IMR-90 (cell line): ENCODE measurements around the gene ANKRD27.

ENCODE experiments used
- MXI1 ChIP-seq: IDR thresholded peaks from 2 replicates; pipeline ENCODE4 v1.6.1; 2012; ENCODE audit warnings: low read depth, mild to moderate bottlenecking, low read length, moderate library complexity, borderline replicate concordance
- POLR2A ChIP-seq: IDR thresholded peaks from 2 replicates; pipeline ENCODE4 v1.6.1; 2012; ENCODE audit warnings: mild to moderate bottlenecking, low read depth, low read length
- RAD21 ChIP-seq: IDR thresholded peaks from 2 replicates; pipeline ENCODE4 v1.6.1; 2012; ENCODE audit warnings: low read length, improper control_type of control experiment
- TF ChIP-seq, protein P1 (sequence below): conservative IDR thresholded peaks from 2 replicates; pipeline ENCODE4 v1.5.1; 2012; ENCODE audit warnings: mild to moderate bottlenecking, low read depth, low read length, improper control_type of control experiment

DNA sequence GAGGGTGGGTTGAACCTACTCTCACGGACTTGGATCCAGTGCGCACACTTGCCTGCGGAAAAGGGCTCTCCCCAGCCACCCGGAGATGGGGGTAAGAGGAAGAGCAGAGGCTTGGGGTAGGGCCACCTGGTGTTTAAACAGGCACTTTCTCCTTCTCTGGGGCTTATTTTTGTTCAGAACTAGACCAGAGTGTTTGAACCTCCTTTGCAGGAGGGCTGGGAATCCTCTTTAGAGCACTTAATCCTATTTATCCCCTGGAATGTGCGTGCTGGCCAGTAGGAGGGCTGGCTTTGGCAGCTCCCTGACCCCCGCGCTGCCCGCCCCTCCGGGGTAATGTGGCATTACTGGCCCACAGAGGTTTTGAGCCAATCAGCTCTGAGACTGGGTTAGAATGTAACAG, 2.7 kb upstream of the ANKRD27 start:
- TF ChIP-seq, protein P1, sequence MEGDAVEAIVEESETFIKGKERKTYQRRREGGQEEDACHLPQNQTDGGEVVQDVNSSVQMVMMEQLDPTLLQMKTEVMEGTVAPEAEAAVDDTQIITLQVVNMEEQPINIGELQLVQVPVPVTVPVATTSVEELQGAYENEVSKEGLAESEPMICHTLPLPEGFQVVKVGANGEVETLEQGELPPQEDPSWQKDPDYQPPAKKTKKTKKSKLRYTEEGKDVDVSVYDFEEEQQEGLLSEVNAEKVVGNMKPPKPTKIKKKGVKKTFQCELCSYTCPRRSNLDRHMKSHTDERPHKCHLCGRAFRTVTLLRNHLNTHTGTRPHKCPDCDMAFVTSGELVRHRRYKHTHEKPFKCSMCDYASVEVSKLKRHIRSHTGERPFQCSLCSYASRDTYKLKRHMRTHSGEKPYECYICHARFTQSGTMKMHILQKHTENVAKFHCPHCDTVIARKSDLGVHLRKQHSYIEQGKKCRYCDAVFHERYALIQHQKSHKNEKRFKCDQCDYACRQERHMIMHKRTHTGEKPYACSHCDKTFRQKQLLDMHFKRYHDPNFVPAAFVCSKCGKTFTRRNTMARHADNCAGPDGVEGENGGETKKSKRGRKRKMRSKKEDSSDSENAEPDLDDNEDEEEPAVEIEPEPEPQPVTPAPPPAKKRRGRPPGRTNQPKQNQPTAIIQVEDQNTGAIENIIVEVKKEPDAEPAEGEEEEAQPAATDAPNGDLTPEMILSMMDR = no peak
- TF ChIP-seq MXI1 (no peak), POLR2A (no peak), RAD21 (no peak)
